Osteocyte (in vitro differentiated cells): ENCODE results near the gene TSPO. TPM values are rescaled to one million over a fixed set of nuclear protein-coding genes. Genes with fewer than 3 reads are reported as not detected.

Experiments
- DNase-seq: peaks from one replicate; pipeline ENCODE4 v3.0.0; 2021; ENCODE audit warnings: mixed read lengths; ENCODE audit not compliant: unreplicated experiment; ENCODE audit errors: extremely low spot score
- H3K27ac Mint-ChIP-seq: one replicate; pipeline ENCODE4 v1.8.0; 2021; ENCODE audit warnings: mild to moderate bottlenecking, mixed read lengths; ENCODE audit not compliant: unreplicated experiment
- H3K27me3 Mint-ChIP-seq: one replicate; pipeline ENCODE4 v1.8.0; 2021; ENCODE audit warnings: mixed read lengths; ENCODE audit not compliant: unreplicated experiment
- H3K36me3 Mint-ChIP-seq: one replicate; pipeline ENCODE4 v1.8.0; 2021; ENCODE audit warnings: mixed read lengths; ENCODE audit not compliant: unreplicated experiment
- H3K4me1 Mint-ChIP-seq: one replicate; pipeline ENCODE4 v1.8.0; 2021; ENCODE audit warnings: mixed read lengths; ENCODE audit not compliant: unreplicated experiment
- H3K4me3 Mint-ChIP-seq: one replicate; pipeline ENCODE4 v1.8.0; 2021; ENCODE audit warnings: mild to moderate bottlenecking, moderate library complexity, mixed read lengths; ENCODE audit not compliant: unreplicated experiment
- H3K9me3 Mint-ChIP-seq: one replicate; pipeline ENCODE4 v1.8.0; 2021; ENCODE audit warnings: mixed read lengths; ENCODE audit not compliant: unreplicated experiment
- total RNA-seq: library from RNA; stranded (reverse); gene quantifications from 2 replicates; pipeline ENCODE4 v1.2.1, GENCODE V29; 2021
- TF ChIP-seq, protein P1 (sequence below): fragments of 200-600 bp; sonication (generic); IDR thresholded peaks from 2 replicates; pipeline ENCODE4 v1.5.0; 2021; ENCODE audit warnings: antibody characterized with exemption, mild to moderate bottlenecking, moderate library complexity

TSPO gene
- total RNA-seq, 1 donor from 2014 or later, result 70.6 TPM

DNA sequence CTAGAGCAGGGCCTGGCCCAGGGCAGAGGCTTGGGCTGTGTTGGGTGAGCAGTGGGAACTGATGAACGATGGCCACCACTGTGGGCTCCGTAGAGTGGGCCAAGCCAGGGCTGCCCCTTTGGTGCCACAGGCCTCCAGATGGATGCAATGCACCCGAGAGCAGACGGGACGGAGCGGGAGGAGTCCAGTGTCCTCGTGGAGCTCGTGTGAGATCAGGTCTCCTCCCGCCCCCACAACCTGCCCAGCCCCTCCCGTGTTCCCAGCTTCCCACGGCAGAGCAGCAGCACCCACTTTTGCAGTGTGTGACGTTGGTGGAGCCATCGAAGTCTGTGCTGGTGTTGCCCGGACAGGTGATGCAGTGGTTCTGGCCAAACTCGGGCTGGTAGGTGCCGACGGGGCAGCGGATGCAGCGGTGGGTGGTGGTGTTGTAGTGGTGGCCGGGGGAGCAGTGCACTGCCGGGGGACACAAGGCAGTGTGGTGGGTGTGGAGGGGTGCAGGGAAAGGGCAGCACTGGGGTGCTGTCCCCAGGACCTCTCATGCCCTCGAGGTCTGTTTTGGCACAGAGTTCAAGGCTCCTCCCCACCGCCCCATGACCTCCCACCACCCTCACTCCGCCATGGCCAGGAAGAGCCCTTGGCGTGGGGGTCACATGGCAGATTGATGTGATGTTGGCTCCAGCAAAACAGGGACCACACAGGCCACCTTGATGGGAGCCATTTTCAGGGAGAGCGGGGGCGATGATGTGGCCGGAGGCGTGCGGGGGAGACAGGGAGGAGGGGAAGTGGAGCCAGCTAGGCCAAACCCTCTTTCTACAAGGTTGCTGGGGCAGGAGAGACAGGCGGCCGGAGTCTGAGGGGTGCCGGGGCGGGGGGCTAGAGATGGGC is 59.5 kb downstream of the TSPO start:
- Mint-ChIP-seq H3K9me3 (no peaks in the 10 kb centered on the region), H3K4me3 (no peak overlapping the region), H3K27me3 (peaks cover 7% of the 10 kb centered on the region), H3K4me1 (no peaks in the 10 kb centered on the region), H3K36me3 (no peaks in the 10 kb centered on the region), H3K27ac (no peak overlapping the region)
- DNase-seq, result no peak
- TF ChIP-seq, protein P1, sequence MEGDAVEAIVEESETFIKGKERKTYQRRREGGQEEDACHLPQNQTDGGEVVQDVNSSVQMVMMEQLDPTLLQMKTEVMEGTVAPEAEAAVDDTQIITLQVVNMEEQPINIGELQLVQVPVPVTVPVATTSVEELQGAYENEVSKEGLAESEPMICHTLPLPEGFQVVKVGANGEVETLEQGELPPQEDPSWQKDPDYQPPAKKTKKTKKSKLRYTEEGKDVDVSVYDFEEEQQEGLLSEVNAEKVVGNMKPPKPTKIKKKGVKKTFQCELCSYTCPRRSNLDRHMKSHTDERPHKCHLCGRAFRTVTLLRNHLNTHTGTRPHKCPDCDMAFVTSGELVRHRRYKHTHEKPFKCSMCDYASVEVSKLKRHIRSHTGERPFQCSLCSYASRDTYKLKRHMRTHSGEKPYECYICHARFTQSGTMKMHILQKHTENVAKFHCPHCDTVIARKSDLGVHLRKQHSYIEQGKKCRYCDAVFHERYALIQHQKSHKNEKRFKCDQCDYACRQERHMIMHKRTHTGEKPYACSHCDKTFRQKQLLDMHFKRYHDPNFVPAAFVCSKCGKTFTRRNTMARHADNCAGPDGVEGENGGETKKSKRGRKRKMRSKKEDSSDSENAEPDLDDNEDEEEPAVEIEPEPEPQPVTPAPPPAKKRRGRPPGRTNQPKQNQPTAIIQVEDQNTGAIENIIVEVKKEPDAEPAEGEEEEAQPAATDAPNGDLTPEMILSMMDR, result no peak

DNA sequence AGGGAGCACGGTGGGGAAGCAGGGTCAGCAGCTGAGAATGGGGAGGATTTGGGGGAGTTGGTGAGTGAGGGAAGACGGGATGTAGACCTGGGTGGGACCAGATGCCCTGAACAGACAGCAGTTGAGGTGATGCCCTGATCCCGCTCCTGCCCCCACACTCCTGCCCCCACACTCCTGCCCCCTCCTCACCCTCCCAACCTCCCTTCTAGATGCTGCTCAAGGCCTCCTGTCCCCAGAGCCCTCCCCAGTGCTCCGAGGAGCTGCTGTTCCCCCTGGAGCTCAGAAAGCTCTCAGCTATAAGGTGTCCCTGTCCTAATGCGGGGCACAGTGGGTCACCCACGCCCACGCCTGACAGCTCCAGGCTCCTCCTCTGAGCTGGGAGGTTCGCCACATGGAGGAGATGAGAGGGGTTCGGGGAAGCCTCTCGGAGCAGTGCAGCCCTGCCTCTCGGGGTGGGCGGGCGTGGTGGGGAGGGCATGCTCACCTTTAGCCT is 60.6 kb downstream of the TSPO start:
- Mint-ChIP-seq H3K27ac (no peak overlapping the region), H3K27me3 (peaks cover 7% of the 10 kb centered on the region), H3K4me1 (no peaks in the 10 kb centered on the region), H3K36me3 (no peaks in the 10 kb centered on the region), H3K9me3 (no peaks in the 10 kb centered on the region), H3K4me3 (no peak overlapping the region)
- no peak for DNase-seq
- TF ChIP-seq, protein P1, result no peak

DNA sequence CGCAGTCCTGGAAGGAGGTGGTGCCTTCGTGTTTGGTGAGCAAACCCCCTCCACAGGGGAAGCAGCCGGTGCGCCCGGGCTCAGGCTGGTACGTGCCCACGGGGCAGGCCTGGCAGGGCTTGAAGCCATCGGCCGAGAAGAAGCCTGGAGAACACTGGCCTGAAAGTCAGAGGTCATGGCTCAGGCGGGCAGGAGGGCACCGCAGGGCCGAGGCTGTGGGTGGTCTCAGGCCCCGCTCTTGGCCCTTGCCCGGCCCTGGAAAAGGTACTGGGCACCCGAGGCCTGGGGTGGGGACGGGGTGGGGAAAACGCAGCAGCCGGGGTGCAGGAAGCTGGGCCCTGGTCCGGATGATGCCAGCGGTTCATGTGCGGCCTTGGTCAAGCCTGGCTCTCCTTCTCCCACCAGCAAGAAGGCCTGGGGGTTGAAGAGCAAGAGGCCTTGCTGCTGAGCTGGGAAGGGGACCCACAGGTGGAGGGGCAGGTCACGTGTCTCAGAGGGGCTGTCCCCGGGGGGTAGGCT is 61.1 kb downstream of the TSPO start:
- no peaks in the 10 kb centered on the region for H3K4me1 Mint-ChIP-seq
- no peak overlapping the region for H3K4me3 Mint-ChIP-seq
- H3K9me3 Mint-ChIP-seq, result no peaks in the 10 kb centered on the region
- DNase-seq, result no peak
- H3K27me3 Mint-ChIP-seq, result peaks cover 5% of the 10 kb centered on the region
- TF ChIP-seq, protein P1, result no peak
- H3K27ac Mint-ChIP-seq, result no peak overlapping the region
- H3K36me3 Mint-ChIP-seq, result no peaks in the 10 kb centered on the region

Other genes with a start within 250 kb of the TSPO start
- 51.0 and 51.7 TPM in 2 replicates for gene PACSIN2, start 136.4 kb upstream of the TSPO start, total RNA-seq
- gene TTLL1, start 62.2 kb upstream of the TSPO start, total RNA-seq, result 16.5 and 21.5 TPM in 2 replicates
- gene BIK, start 40.8 kb upstream of the TSPO start, total RNA-seq, result not detected in 2 replicates
- 16.5 and 16.6 TPM in 2 replicates for gene MCAT, start 8.2 kb upstream of the TSPO start, total RNA-seq
- 33.7 and 35.6 TPM in 2 replicates for gene TTLL12, start 35.6 kb downstream of the TSPO start, total RNA-seq
- 0.68 and 0.91 TPM in 2 replicates for gene SCUBE1, start 191.8 kb downstream of the TSPO start, total RNA-seq